ENCODE measurements around the gene ECM2. TPM values are rescaled to one million over a fixed set of nuclear protein-coding genes. Genes with fewer than 3 reads are reported as not detected.

ECM2 gene
- total RNA-seq, 1 experiment from 2014 or later: not detected

GRCh38 chr9:92564982-92565381 lies 29.2 kb upstream of the ECM2 start:
- Histone ChIP-seq H3F3A (ENCODE audit: low read length, unreplicated experiment) (no peaks in the 10 kb centered on the region), H3K9ac (ENCODE audit: low read length) (no peak overlapping the region), H3K9me2 (replicated peaks; ENCODE audit: low read length) (no peaks in the 10 kb centered on the region), H3K36me3 (ENCODE audit: low read depth, low read length) (no peaks in the 10 kb centered on the region), H3K9me3 (ENCODE audit: low read length) (no peaks in the 10 kb centered on the region), H3K4me2 (ENCODE audit: low read length) (peak overlapping the region; percentile 21; the same call in 1 of the 2 replicates), H3K27ac (ENCODE audit: low read length) (peak overlapping the region; percentile 18; the same call in 1 of the 2 replicates), H3K4me3 (ENCODE audit: low read length) (no peak overlapping the region), H4K20me1 (ENCODE audit: low read length) (no peaks in the 10 kb centered on the region), H2AFZ (ENCODE audit: low read length) (no peak overlapping the region), H3K4me1 (ENCODE audit: insufficient read depth, low read length) (peaks cover 41% of the 10 kb centered on the region), H3K27me3 (ENCODE audit: low read length) (no peaks in the 10 kb centered on the region), H3K79me2 (ENCODE audit: low read length) (no peaks in the 10 kb centered on the region)
- no peak for ATAC-seq
- TF ChIP-seq EZH2phosphoT487 (IDR thresholded peaks at IDR 0.05; ENCODE audit: borderline replicate concordance, low read length) (no peak), CTCF (conservative IDR thresholded peaks at IDR 0.05; ENCODE audit: low read depth, low read length) (no peak), EZH2 (IDR thresholded peaks at IDR 0.05; ENCODE audit: low read length, unreplicated experiment) (no peak)
- ChIA-PET POLR2A (ENCODE audit: unreplicated experiment) (no interaction called here), CTCF (interaction anchor here (0.6 kb wide), 1 partner anchor 67 kb away, joined by 3 read pairs; no protein-coding TSS in a partner anchor)
- no TSS peak for BruUV-seq (replicated peaks)
- intact Hi-C loops (cut with micrococcal nuclease): no loop called here
- DNase-seq: no peak

- Histone ChIP-seq H2AFZ (ENCODE audit: low read length) (no peak overlapping the region), H3K4me3 (ENCODE audit: low read length) (no peak overlapping the region), H3K27ac (ENCODE audit: low read length) (peak overlapping the region; percentile 18; the same call in 1 of the 2 replicates), H3K4me2 (ENCODE audit: low read length) (peak overlapping the region; percentile 21; the same call in 1 of the 2 replicates), H3K9me3 (ENCODE audit: low read length) (no peaks in the 10 kb centered on the region), H3K36me3 (ENCODE audit: low read depth, low read length) (no peaks in the 10 kb centered on the region), H3K27me3 (ENCODE audit: low read length) (no peaks in the 10 kb centered on the region), H4K20me1 (ENCODE audit: low read length) (no peaks in the 10 kb centered on the region), H3K9ac (ENCODE audit: low read length) (no peak overlapping the region), H3K79me2 (ENCODE audit: low read length) (no peaks in the 10 kb centered on the region), H3F3A (ENCODE audit: low read length, unreplicated experiment) (no peaks in the 10 kb centered on the region), H3K9me2 (replicated peaks; ENCODE audit: low read length) (no peaks in the 10 kb centered on the region), H3K4me1 (ENCODE audit: insufficient read depth, low read length) (peaks cover 41% of the 10 kb centered on the region)
- TF ChIP-seq CTCF (conservative IDR thresholded peaks at IDR 0.05; ENCODE audit: low read depth, low read length) (no peak), EZH2 (IDR thresholded peaks at IDR 0.05; ENCODE audit: low read length, unreplicated experiment) (no peak), EZH2phosphoT487 (IDR thresholded peaks at IDR 0.05; ENCODE audit: borderline replicate concordance, low read length) (no peak)
- POLR2A ChIA-PET (ENCODE audit: unreplicated experiment): no interaction called here
- intact Hi-C loops (cut with micrococcal nuclease): no loop called here
- no TSS peak for BruUV-seq (replicated peaks)
- CTCF ChIA-PET: interaction anchor here (0.6 kb wide), 1 partner anchor 66 kb away, joined by 3 read pairs; no protein-coding TSS in a partner anchor
- ATAC-seq (peak; percentile 69), DNase-seq (peak; percentile 48)
Observed at GRCh38 chr9:92564504-92564903, 28.7 kb upstream of the ECM2 start.
